Activated CD4-positive, alpha-beta T cell treated with anti-CD3 and anti-CD28 coated beads, Interleukin-2, amount 10 ng/mL, durations not matched to agents 24 days and 14 days (primary cell): ENCODE results near the gene HCK. TPM values are rescaled to one million over a fixed set of nuclear protein-coding genes. Genes with fewer than 3 reads are reported as not detected.

ENCODE experiments used
- DNase-seq: peaks from one replicate; pipeline ENCODE4 v3.0.0; 2022
- H3K27ac Mint-ChIP-seq: one replicate; pipeline ENCODE4 v1.8.0; 2022; ENCODE audit warnings: mild to moderate bottlenecking, mixed read lengths
- H3K27me3 Mint-ChIP-seq: one replicate; pipeline ENCODE4 v1.8.0; 2022; ENCODE audit warnings: mixed read lengths
- H3K36me3 Mint-ChIP-seq: one replicate; pipeline ENCODE4 v1.8.0; 2022; ENCODE audit warnings: low read depth, mild to moderate bottlenecking, mixed read lengths
- H3K4me1 Mint-ChIP-seq: one replicate; pipeline ENCODE4 v1.8.0; 2021; ENCODE audit warnings: mixed read lengths
- H3K4me3 Mint-ChIP-seq: one replicate; pipeline ENCODE4 v1.8.0; 2022; ENCODE audit warnings: mild to moderate bottlenecking, moderate library complexity, mixed read lengths
- H3K9me3 Mint-ChIP-seq: one replicate; pipeline ENCODE4 v1.8.0; 2021; ENCODE audit warnings: mixed read lengths
- intact Hi-C: fragments of 100-400 bp; cut with micrococcal nuclease; formaldehyde crosslinking; loops from one replicate; pipeline ENCODE4 v1.15.1; 2023
- total RNA-seq: library from RNA; stranded (reverse); gene quantifications from 2 replicates; pipeline ENCODE4 v1.2.3, GENCODE V29; 2022

Gene HCK
- total RNA-seq, 1 donor from 2014 or later = not detected

GRCh38 chr20:32077190-32077589 lies 25.1 kb downstream of the HCK start:
- H3K36me3 Mint-ChIP-seq = no peaks in the 10 kb centered on the region
- intact Hi-C loops = no loop called here
- no peak for DNase-seq
- H3K27me3 Mint-ChIP-seq = peaks cover 5% of the 10 kb centered on the region
- H3K4me1 Mint-ChIP-seq = no peaks in the 10 kb centered on the region
- no peak overlapping the region for H3K27ac Mint-ChIP-seq
- no peak overlapping the region for H3K4me3 Mint-ChIP-seq
- H3K9me3 Mint-ChIP-seq = no peaks in the 10 kb centered on the region

- intact Hi-C loops = no loop called here
- no peak for DNase-seq
- Mint-ChIP-seq H3K9me3 (no peaks in the 10 kb centered on the region), H3K36me3 (no peaks in the 10 kb centered on the region), H3K27ac (no peak overlapping the region), H3K4me1 (no peaks in the 10 kb centered on the region), H3K4me3 (no peak overlapping the region), H3K27me3 (peaks cover 8% of the 10 kb centered on the region)
These were observed 26.3 kb downstream of the HCK start for GRCh38 chr20:32078322-32078721.

GRCh38 chr20:32078791-32079190 lies 26.7 kb downstream of the HCK start:
- Mint-ChIP-seq H3K4me3 (no peak overlapping the region), H3K27ac (no peak overlapping the region), H3K36me3 (no peaks in the 10 kb centered on the region), H3K27me3 (peaks cover 8% of the 10 kb centered on the region), H3K9me3 (no peaks in the 10 kb centered on the region), H3K4me1 (no peaks in the 10 kb centered on the region)
- intact Hi-C loops = no loop called here
- DNase-seq = no peak

- no peak overlapping the region for H3K4me3 Mint-ChIP-seq
- peaks cover 10% of the 10 kb centered on the region for H3K27me3 Mint-ChIP-seq
- intact Hi-C loops = no loop called here
- no peaks in the 10 kb centered on the region for H3K9me3 Mint-ChIP-seq
- H3K27ac Mint-ChIP-seq = no peak overlapping the region
- DNase-seq = no peak
- no peaks in the 10 kb centered on the region for H3K4me1 Mint-ChIP-seq
- H3K36me3 Mint-ChIP-seq = no peaks in the 10 kb centered on the region
These were observed 27.6 kb downstream of the HCK start for GRCh38 chr20:32079655-32080109.

- DNase-seq = no peak
- H3K4me1 Mint-ChIP-seq = no peaks in the 10 kb centered on the region
- H3K4me3 Mint-ChIP-seq = no peak overlapping the region
- H3K27ac Mint-ChIP-seq = no peak overlapping the region
- intact Hi-C loops = no loop called here
- peaks cover 10% of the 10 kb centered on the region for H3K27me3 Mint-ChIP-seq
- H3K36me3 Mint-ChIP-seq = no peaks in the 10 kb centered on the region
- H3K9me3 Mint-ChIP-seq = no peaks in the 10 kb centered on the region
These were observed 28.7 kb downstream of the HCK start for GRCh38 chr20:32080783-32081182.

- no peak overlapping the region for H3K27ac Mint-ChIP-seq
- H3K27me3 Mint-ChIP-seq = peaks cover 7% of the 10 kb centered on the region
- intact Hi-C loops = no loop called here
- no peaks in the 10 kb centered on the region for H3K9me3 Mint-ChIP-seq
- H3K36me3 Mint-ChIP-seq = no peaks in the 10 kb centered on the region
- no peak for DNase-seq
- H3K4me3 Mint-ChIP-seq = no peak overlapping the region
- no peaks in the 10 kb centered on the region for H3K4me1 Mint-ChIP-seq
These were observed 31.4 kb downstream of the HCK start for GRCh38 chr20:32083469-32083868.

GRCh38 chr20:32087070-32087469 lies 35.0 kb downstream of the HCK start:
- Mint-ChIP-seq H3K27ac (no peak overlapping the region), H3K36me3 (no peaks in the 10 kb centered on the region), H3K9me3 (no peaks in the 10 kb centered on the region), H3K4me3 (no peak overlapping the region), H3K27me3 (peaks cover 6% of the 10 kb centered on the region), H3K4me1 (peaks cover 1% of the 10 kb centered on the region)
- intact Hi-C loops = no loop called here
- no peak for DNase-seq

GRCh38 chr20:32088759-32089158 lies 36.7 kb downstream of the HCK start:
- no peaks in the 10 kb centered on the region for H3K36me3 Mint-ChIP-seq
- DNase-seq = no peak
- H3K4me3 Mint-ChIP-seq = no peak overlapping the region
- peaks cover 11% of the 10 kb centered on the region for H3K27me3 Mint-ChIP-seq
- H3K4me1 Mint-ChIP-seq = peaks cover 2% of the 10 kb centered on the region
- intact Hi-C loops = no loop called here
- H3K9me3 Mint-ChIP-seq = no peaks in the 10 kb centered on the region
- no peak overlapping the region for H3K27ac Mint-ChIP-seq

- H3K4me1 Mint-ChIP-seq = peaks cover 2% of the 10 kb centered on the region
- no peak overlapping the region for H3K27ac Mint-ChIP-seq
- peaks cover 16% of the 10 kb centered on the region for H3K27me3 Mint-ChIP-seq
- intact Hi-C loops = no loop called here
- no peak for DNase-seq
- no peaks in the 10 kb centered on the region for H3K9me3 Mint-ChIP-seq
- H3K36me3 Mint-ChIP-seq = no peaks in the 10 kb centered on the region
- H3K4me3 Mint-ChIP-seq = no peak overlapping the region
These were observed 37.8 kb downstream of the HCK start for GRCh38 chr20:32089637-32090362.

- Mint-ChIP-seq H3K27me3 (peaks cover 18% of the 10 kb centered on the region), H3K9me3 (no peaks in the 10 kb centered on the region), H3K4me1 (peaks cover 2% of the 10 kb centered on the region), H3K4me3 (no peak overlapping the region), H3K27ac (no peak overlapping the region), H3K36me3 (no peaks in the 10 kb centered on the region)
- intact Hi-C loops = loop anchor here (1.0 kb wide), 3 partner anchors 61 to 270 kb away; no protein-coding TSS in a partner anchor
- peak; percentile 93 for DNase-seq
These were observed 39.9 kb downstream of the HCK start for GRCh38 chr20:32091888-32092346.

- no peaks in the 10 kb centered on the region for H3K36me3 Mint-ChIP-seq
- DNase-seq = no peak
- H3K4me3 Mint-ChIP-seq = no peak overlapping the region
- no peaks in the 10 kb centered on the region for H3K4me1 Mint-ChIP-seq
- no peaks in the 10 kb centered on the region for H3K9me3 Mint-ChIP-seq
- intact Hi-C loops = no loop called here
- no peak overlapping the region for H3K27ac Mint-ChIP-seq
- H3K27me3 Mint-ChIP-seq = peaks cover 25% of the 10 kb centered on the region
These were observed 46.7 kb downstream of the HCK start for GRCh38 chr20:32098786-32099185.

GRCh38 chr20:32108814-32109391 lies 56.9 kb downstream of the HCK start:
- Mint-ChIP-seq H3K4me3 (no peak overlapping the region), H3K27me3 (peaks cover 5% of the 10 kb centered on the region), H3K27ac (peak overlapping the region; percentile 100), H3K9me3 (no peaks in the 10 kb centered on the region), H3K36me3 (peaks cover 14% of the 10 kb centered on the region), H3K4me1 (peaks cover 29% of the 10 kb centered on the region)
- intact Hi-C loops = loop anchor here (1.0 to 10.0 kb wide), 3 partner anchors 95 to 249 kb away; partner anchors contain the start of genes ASXL1 and PDRG1
- no peak for DNase-seq

GRCh38 chr20:32109392-32110172 lies 57.5 kb downstream of the HCK start, which contains the start of gene TM9SF4:
TSS of gene TM9SF4 (plus strand) at chr20:32109714. CDS start at chr20:32109741, 27 bp downstream.
- Mint-ChIP-seq H3K9me3 (no peaks in the 10 kb centered on the region), H3K27ac (peak within 1 kb of the TSS; percentile 100), H3K36me3 (peaks cover 16% of the 10 kb centered on the region), H3K4me3 (peak within 1 kb of the TSS; percentile 92), H3K4me1 (peaks cover 31% of the 10 kb centered on the region), H3K27me3 (peaks cover 3% of the 10 kb centered on the region)
- peak; percentile 97 for DNase-seq
- intact Hi-C loops = loop anchor here (1.0 to 10.0 kb wide), 3 partner anchors 95 to 249 kb away; partner anchors contain the start of genes ASXL1 and PDRG1
